HG03575 (cell line): ENCODE measurements around the gene CPA5.

Experiments
- ATAC-seq: cut with Tn5 transposase; IDR thresholded peaks from one replicate; pipeline ENCODE4 v1.9.1; 2021; ENCODE audit not compliant: unreplicated experiment, insufficient number of reproducible peaks, low FRiP score; ENCODE audit errors: extremely low read depth

CPA5 gene

DNA sequence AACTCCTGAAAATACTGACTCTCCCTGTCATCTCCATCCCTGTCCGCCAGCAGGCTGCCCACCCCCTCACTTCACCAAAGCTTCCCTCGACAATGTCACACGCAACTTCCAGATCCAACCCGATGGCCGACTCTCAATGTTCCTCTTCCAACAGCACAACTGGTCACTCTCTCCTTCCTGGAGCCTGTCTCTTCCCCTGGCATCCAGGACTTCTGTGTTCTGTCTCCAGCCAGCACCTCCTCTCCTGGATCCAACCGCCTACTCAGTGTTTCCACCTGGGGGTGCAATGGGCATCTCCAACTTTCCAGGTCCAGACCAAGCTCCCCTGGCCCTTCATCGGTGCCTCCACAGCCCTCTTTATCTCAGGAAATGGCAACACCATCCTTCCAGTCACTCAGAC, 8.6 kb downstream of the CPA5 start:
- ATAC-seq, result no peak

DNA sequence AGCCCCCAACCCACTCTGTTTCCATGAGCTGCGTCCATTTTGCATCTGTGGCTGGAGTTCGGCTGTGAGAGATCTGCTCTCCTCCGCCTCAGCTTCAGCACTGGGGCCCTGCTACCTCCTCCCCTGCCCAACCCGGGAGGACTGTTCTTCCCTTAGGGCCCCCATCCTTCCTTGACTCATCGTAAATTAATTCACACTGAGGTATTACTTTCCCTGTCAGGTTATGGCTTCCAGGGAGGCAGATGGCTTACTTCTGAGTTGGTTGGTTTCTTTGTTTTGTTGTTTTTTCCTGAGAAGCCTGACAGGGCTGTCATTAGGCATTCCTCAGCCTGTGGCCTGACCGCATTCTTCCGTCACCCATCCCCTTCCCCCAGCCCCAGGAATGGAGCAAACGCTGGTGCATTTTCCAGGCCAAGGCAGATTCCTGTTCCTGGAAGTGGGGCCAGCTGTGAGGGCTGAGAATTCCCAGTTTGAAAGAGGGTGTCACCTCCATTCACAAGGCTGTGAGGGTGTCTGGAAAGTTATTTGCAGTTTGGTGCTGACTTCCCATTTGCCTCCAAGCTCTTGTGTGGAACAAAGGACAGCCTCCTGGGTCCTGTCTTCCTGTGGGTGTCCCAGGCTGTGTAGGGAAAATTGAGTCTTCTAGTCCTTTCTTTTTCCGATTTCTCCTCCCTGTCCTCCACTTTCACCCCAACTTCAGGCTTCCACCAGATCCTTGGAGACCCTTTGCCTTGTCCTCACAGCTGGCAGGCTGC, 11.7 kb downstream of the CPA5 start:
- no peak for ATAC-seq

DNA sequence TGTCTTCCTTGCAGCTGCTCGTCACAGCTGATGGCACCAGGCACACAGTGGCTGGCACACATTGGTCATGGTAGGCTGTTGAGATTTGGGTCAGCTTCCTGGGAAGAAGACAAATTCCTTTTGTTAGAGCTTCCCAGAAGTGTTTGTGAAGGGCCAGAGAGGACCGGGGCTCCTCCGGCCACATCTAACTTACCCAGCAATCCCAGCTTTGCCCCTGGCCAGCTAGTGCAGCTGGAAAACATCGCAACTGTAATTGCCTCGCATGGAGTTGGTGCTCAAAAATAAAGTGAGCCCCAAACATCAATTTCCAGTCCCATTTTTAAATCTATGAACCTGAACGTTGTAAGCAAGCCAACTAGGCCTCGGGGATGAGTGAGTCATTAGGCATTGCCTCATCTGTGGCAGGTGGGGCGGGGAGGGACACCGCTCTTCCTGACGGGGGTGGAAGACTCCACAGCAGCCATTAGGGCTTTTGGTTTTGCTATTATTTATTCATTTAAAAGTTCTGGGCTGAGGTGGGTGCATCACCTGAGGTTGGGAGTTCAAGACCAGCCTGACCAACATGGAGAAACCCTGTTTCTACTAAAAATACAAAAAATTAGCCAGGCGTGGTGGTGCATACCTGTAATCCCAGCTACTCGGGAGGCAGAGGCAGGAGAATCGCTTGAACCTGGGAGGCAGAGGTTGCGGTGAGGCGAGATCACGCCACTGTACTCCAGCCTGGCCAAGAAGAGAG, 12.4 kb downstream of the CPA5 start:
- ATAC-seq, result no peak

DNA sequence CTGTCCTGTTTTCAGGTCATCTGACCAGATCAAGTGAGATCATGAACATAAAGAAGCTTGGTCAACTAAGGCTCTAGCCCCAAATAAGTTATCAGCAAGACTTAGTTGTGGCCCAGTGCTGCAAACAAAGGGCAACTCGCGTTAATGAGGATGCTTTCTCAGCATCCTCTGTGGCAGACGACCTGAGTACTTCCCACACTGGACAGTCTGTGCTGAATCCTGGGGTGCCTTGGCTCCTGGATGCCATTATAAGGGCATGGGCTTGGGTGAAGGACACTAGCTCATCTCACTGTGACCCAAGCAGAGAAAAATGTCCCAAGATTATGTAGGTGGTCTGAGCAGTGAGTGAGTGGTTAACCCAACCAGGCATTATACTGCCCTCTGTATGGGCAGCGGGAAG, 13.9 kb downstream of the CPA5 start:
- no peak for ATAC-seq

DNA sequence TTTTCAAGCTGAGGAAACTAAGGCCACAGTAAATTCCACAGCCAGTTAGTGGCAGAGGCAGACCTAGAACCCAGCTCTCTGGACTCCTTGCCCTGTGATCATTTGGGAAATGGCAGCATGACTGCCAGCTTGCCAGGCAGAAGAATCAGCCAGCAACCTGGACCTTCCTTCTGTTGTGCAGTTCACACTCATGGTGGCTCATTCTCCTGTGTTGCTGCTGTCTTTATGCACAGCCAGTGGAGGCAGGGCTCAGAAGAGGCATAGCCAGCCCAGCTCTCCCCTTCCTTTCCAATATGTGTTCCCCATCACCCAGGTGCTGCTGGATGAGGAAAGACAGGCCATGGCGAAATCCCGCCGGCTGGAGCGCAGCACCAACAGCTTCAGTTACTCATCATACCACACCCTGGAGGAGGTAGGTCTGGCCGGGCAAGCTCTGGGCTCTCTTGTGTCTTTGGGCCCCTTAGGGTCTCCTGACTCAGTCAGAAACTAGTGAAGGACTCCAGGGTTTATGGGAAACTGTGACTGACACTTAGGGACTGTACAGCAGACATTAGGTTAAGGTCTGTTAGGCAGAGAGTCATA, 14.8 kb downstream of the CPA5 start:
- ATAC-seq, result no peak

DNA sequence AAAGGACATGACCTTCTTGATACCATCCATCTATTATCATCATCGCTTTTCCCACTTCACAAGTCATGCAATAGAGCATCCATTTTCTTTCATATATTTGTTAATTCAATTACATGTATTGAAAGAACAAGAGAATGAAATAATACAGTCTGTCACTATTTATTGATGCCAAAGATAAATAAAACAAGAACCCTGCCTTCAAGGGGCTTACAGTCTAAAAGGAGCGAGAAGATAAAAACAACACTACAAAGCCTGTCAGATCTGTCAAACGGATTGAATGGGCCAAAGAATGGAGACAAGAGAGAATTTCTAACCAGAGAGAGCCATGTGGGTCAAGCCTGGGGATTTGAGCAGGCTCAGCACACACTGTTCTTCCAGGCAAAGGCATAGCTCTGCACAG, 15.9 kb downstream of the CPA5 start:
- no peak for ATAC-seq

DNA sequence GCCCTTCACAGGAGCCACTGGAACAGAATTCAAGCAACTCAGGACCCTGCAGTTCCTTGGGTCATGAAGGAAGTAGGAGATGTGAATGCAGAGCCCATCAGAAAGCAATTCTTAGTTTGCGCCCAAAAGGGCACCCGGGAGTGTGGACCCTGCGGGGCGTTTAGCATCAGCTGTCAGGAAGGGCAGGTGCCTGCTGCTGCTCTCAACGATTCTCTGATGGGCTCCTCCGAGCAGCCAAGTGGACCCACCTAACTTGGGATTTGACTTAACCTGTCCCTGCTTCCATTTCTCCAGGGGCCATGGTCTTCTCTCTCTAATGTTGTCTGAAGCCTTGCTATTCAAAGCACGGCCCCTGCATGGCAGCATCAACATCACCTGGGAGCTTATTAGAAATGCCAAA, 17.1 kb downstream of the CPA5 start:
- no peak for ATAC-seq

DNA sequence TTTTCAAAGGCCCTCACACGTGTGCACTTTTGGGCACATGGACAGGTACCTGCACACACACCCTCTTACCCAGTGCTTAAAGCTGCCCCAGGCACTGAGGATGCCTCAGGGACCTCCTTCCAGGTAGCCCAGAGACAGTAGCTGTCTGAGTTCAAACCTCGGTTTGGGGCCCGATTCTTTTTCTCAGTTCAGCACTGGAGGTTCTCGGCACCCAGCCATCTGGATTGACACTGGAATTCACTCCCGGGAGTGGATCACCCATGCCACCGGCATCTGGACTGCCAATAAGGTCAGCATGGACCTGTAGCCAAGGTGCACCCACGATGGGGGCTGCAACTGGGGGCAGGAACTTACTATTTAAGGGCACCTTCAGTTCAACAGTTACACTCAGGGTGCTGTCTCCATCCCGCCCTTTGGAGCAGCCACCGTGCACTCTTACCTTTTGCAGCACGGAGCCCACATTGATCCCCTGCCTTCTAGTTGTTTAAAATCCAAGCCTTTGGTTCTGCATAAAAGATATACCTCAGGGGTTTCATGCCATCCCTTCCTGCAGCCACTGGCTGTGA, 17.7 kb downstream of the CPA5 start:
- no peak for ATAC-seq

DNA sequence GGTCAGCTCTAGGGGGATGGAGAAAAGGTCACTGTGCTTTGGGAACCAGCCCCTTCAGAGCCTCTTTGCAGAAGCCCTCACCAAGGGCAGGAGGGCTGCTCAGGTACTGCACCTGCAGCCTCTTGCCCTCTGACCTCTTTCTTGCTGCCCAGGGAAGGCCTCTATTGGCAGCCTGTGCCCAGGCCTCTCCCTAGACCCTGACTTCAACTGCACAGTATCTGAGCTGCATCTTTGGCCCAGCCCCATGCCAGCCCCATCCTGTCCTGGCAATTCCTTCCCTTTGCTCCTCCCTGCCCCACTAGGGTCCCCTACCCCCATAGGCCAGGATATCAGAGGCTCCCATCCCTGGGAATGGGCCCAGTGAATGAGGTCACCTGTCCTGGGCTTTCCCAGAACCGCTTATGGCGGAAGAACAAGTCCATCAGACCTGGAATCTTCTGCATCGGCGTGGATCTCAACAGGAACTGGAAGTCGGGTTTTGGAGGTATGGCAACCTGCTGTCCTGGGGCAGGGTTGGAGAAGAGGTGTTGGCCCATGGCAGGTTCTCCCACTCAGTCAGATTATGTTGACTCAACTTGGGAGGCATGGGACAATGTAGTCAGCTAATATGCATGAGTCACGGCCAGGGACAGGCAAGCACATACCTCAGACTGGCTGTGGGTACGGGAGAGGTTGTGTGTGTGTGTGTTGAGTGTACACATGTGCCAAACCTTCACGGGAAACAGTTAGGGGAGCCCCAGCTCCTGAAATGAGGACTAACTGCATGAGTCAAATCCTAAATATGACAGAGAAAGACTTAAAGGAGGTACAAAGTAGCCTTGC, 18.6 kb downstream of the CPA5 start:
- no peak for ATAC-seq

DNA sequence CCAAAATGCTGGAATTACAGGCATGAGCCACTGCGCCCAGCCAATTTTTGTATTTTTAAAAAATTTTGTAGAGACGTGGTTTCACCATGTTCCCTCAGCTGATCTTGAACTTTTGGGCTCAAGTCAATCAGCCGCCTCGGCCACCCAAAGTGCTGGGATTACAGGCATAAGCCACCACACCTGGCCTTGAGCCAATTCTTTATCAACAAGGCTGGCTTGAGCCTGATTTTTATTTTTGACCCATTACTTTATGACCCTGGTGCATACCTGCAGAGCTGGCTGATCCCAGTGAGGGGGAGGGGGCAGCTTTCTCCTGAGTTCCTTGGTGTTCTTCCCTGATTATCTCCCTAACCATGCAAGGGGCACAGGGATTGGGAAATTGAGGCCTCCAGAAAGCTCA, 19.8 kb downstream of the CPA5 start:
- ATAC-seq, result no peak

DNA sequence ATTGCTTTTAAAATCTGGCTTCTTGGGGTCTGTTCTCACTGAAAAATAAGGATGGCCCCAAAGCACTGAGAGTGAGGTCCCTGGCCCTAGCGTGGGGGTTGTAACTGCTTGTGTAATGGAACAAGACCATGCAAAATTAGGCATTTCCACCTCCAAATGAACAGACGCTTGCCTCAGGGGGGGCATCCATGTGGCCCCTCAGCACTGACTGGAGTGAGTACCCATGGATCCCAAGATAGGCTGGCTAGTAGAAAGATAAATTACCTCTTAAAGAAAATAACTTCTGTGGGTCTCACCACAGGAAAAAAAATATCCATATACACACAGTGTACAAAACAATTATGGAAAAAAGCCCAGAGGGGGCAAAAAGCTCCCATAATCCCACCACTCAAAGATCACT, 20.5 kb downstream of the CPA5 start:
- ATAC-seq, result no peak

DNA sequence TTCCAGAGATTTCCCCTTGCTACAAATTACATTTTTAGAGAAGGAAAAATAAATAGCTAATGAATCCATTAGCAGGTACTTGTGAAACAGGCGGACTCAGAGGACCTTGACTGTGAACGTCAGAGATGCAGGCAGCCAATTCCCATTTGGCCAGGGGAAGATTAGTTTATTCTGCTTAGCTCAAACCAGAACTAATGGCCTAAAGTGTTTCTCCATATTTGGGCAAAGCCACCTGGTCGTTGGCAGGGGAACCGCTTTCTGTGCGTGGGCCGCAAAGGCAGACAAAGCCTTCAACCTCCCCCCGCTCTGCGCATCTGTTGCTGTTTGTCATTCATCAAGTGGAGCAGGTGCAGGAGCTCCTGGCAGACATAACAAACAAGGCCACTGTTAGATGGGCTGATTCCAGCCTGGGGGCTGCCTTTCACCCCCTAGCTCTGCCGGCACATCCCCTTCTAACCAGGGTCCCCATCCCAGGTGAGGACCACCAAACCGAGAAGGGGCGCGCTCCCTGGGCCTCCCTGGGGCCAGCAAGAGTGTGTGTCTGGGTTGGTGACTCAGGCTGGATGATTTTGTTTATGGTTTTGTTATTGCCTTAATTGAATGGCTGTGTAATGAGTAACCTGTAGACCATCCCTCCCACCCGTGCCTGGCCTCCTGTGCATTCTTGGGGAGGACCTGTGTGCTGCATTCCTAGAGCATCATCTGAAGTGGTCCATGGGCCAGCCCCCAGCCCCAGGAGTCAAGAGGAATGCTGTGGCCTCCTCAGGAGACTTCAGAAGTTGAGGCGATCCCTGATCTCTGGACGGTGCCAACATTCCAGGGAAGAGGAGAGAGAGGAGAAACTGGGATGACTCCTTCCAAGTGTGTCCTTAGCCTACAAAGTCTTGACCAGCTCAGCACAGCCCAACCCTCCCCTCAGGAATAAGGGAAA, 21.2 kb downstream of the CPA5 start:
- ATAC-seq, result no peak

DNA sequence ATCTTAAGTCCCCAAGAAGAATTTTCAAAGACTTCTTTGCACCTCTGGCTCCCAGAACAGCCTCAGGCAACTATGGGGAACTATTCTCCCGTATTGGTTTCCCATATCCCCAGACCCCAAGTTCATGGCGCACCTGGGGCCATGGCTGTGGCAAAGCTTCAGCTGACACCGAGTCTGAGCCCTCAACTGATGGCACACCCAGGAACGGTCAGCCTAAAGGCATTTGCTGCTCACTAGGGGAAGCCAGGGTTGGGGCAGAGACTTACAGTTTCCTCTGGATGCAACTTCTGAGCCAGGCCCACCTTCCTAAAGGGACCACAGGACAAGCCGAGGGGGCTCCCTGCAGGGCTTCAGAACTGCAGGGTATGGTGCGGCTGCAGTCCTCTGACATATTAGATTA, 21.9 kb downstream of the CPA5 start:
- ATAC-seq, result no peak

DNA sequence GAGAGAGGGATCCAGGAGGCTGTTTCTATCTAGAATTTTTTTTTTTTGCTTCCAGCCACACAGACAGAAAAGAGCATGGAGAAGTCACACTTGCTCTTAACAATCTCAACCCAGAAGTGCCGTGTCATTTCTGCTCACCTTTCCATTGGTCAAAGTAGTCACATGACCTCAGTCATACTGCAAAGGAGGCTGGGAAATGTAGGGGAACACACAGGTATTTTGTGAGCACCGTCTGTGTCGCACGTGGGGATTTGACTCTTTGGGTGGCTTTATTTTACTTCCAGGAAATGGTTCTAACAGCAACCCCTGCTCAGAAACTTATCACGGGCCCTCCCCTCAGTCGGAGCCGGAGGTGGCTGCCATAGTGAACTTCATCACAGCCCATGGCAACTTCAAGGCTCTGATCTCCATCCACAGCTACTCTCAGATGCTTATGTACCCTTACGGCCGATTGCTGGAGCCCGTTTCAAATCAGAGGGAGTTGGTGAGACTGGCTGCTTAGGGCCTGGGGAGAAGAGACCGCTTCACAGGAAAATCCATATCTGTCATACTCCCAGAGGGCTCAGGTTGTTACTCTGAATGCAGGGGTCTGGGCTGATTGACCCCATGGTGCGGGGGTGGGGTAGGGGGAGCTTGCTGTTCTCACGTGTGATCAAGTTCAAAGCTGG, 22.6 kb downstream of the CPA5 start:
- ATAC-seq, result no peak

DNA sequence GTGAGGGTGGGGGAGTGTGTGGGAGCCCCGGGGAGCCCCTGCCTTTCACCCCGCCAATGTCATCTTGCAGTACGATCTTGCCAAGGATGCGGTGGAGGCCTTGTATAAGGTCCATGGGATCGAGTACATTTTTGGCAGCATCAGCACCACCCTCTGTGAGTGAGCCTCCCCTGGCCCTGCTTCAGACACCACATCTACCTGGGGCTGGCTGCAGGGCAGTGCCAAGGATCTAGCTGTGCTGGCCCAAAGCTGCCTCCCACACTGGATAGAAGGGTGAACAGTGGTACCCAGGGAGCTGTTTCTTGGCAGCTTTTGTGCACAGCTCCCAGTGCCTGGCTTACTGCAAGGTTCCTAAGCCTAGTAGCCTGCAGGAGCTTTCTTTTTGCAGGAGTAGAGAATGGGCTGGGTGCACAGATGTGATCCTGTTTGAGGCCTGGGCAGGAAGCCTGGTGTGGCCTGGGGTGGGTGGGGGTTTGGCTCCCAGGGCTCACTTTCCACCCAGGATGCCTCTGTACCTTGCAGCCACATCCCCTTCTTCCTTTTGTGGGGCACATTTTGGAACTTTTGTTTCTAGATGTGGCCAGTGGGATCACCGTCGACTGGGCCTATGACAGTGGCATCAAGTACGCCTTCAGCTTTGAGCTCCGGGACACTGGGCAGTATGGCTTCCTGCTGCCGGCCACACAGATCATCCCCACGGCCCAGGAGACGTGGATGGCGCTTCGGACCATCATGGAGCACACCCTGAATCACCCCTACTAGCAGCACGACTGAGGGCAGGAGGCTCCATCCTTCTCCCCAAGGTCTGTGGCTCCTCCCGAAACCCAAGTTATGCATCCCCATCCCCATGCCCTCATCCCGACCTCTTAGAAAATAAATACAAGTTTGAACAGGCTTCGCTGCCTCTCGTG, 23.5 kb downstream of the CPA5 start:
- ATAC-seq, result no peak

DNA sequence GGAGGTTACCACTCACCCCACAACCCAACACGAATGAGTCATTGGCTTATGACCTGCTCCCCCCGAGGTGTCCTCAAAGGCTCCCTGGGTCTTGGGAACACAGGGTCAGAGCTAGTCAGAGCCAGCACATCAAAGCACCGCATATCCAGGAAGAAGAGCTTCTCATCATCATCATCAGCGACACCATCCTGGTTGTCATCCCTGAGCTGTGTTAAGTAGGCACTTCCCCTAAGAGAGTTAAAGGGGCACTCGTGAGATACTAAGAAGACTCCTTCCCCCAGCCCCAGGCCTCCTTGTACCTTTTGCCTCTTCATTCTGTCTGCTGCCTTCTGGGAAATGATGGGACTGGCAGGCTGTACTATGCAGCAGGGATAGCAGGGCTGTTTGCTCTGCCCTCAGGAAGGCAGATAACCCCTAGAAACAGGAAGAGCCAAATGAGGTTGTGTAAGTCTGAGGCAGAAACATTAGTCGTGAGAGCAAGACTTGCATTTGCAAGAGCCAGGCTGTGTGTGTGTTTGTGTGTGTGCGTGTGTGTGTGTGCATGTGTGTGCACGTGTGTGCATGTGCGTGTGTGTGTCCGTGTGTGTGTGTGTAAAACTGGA, 24.6 kb downstream of the CPA5 start:
- ATAC-seq, result no peak
